ENCODE measurements around the gene TMEM147.
"Not testable (repeated sequence)": the region's sequence is repeated elsewhere in the genome, so short reads cannot be mapped to it uniquely, and the experiment has no call there.

Gene TMEM147

DNA sequence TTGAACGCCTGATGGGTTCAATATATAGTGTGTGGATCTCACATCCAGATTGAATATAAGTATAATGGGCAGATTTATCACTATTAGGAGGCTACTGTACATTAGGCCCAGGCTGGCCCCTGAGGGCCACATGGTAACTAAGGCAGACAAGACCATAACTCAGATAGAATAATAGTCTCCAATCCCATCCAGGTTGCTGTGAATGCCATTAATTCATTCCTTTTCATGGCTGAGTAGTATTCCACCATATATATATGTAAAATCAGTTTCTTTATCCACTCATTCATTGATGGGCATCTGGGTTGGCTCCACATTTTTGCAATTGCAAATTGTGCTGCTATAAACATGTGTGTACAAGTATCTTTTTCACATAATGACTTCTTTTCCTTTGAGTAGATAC, 32.5 kb downstream of the TMEM147 start:
- no peak overlapping the region for H3K27ac Mint-ChIP-seq
- H3K4me1 Mint-ChIP-seq = no peaks in the 10 kb centered on the region
- CTCF ChIA-PET = no interaction called here
- peaks cover 25% of the 10 kb centered on the region for H3K9me3 Mint-ChIP-seq
- H3K27me3 Mint-ChIP-seq = peaks cover 22% of the 10 kb centered on the region
- H3K36me3 Mint-ChIP-seq = peaks cover 6% of the 10 kb centered on the region
- no peak overlapping the region for H3K4me3 Mint-ChIP-seq
- no peak for DNase-seq

DNA sequence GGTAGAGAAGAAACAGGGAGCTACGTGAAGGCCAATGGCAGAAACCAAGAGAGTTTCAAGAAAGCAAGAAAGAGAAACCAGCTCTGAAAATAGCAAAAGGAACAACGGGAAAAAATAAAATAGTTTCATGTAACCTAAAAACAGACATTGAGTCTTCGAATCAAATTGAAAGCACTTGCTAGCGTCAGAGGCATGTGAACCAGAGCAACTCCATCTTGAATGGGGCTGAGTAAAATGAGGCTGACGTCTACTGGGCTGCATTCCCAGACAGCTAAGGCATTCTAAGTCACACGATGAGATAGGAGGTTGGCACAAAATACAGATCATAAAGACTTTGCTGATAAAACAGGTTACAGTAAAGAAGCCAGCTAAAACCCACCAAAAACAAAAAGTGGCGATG, 33.3 kb downstream of the TMEM147 start:
- Mint-ChIP-seq H3K36me3 (peaks cover 6% of the 10 kb centered on the region), H3K4me1 (no peaks in the 10 kb centered on the region), H3K9me3 (peaks cover 25% of the 10 kb centered on the region), H3K27ac (no peak overlapping the region), H3K27me3 (peaks cover 29% of the 10 kb centered on the region), H3K4me3 (no peak overlapping the region)
- CTCF ChIA-PET = no interaction called here
- DNase-seq = no peak

GRCh38 chr19:35582760-35583159, 37.3 kb downstream of the TMEM147 start:
- no peaks in the 10 kb centered on the region for H3K9me3 Mint-ChIP-seq
- H3K27ac Mint-ChIP-seq = no peak overlapping the region
- no peaks in the 10 kb centered on the region for H3K36me3 Mint-ChIP-seq
- CTCF ChIA-PET = no interaction called here
- peaks cover 59% of the 10 kb centered on the region for H3K27me3 Mint-ChIP-seq
- no peak overlapping the region for H3K4me3 Mint-ChIP-seq
- H3K4me1 Mint-ChIP-seq = no peaks in the 10 kb centered on the region
- no peak for DNase-seq

- H3K36me3 Mint-ChIP-seq = no peaks in the 10 kb centered on the region
- no peaks in the 10 kb centered on the region for H3K9me3 Mint-ChIP-seq
- no peak within 1 kb of the TSS for H3K27ac Mint-ChIP-seq
- CTCF ChIA-PET = no interaction called here
- H3K4me3 Mint-ChIP-seq = no peak within 1 kb of the TSS
- peaks cover 69% of the 10 kb centered on the region for H3K27me3 Mint-ChIP-seq
- peak; percentile 42 for DNase-seq
- H3K4me1 Mint-ChIP-seq = no peaks in the 10 kb centered on the region
Observed at GRCh38 chr19:35585848-35586247, 40.4 kb downstream of the TMEM147 start, which contains the start of gene PMIS2. Gene PMIS2, plus strand, starts transcription at chr19:35586173. Its CDS starts 87 bp downstream, at chr19:35586260.

DNA sequence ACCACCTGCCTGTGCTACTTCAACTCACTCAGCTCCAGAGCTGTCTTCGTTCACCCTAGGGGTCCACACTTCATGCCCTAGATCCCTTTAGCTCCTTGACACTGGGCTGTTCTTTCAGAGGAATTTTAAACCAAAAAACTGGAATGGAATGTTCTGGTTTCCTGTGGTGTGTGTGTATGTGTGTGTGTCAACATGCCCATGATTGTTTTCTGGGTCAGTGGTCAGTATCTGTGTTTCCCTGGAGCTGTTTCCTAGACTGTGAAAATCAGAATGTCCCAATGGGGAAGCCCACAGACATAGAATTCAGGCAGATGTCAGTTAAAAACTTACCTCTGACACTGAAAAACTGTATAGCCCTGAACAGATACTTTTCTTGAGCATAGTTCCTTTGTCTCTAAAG, 41.9 kb downstream of the TMEM147 start:
- CTCF ChIA-PET = interaction anchor here (1.7 kb wide), 1 partner anchor 232 kb away, joined by 3 read pairs; no protein-coding TSS in a partner anchor
- Mint-ChIP-seq H3K9me3 (no peaks in the 10 kb centered on the region), H3K4me3 (no peak overlapping the region), H3K36me3 (no peaks in the 10 kb centered on the region), H3K4me1 (no peaks in the 10 kb centered on the region), H3K27ac (no peak overlapping the region), H3K27me3 (peaks cover 69% of the 10 kb centered on the region)
- DNase-seq = no peak

DNA sequence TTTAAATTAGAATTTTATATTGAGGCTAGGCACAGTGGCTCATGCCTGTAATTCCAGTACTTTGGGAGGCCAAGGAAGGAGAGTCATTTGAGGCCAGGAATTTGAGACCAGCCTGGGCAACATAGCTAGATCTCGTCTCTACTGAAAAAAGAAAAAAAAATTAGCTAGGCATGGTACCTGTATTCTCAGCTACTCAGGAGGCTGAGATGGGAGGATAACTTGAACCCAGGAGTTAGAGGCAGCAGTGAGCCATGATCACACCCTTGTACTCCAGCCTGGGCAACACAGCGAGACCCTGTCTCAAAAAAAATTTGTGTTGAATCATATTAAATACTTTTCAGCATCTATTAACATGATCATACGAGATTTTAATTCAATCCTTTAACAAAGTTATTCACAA, 45.4 kb downstream of the TMEM147 start:
- H3K27ac Mint-ChIP-seq = no peak overlapping the region
- no peaks in the 10 kb centered on the region for H3K9me3 Mint-ChIP-seq
- no peak for DNase-seq
- H3K4me3 Mint-ChIP-seq = no peak overlapping the region
- CTCF ChIA-PET = interaction anchor here (0.6 to 2.4 kb wide), 4 partner anchors 42 to 252 kb away, joined by 3 to 20 read pairs (median 5); no protein-coding TSS in a partner anchor
- H3K27me3 Mint-ChIP-seq = peaks cover 36% of the 10 kb centered on the region
- no peaks in the 10 kb centered on the region for H3K36me3 Mint-ChIP-seq
- H3K4me1 Mint-ChIP-seq = no peaks in the 10 kb centered on the region

GRCh38 chr19:35592226-35592625, 46.8 kb downstream of the TMEM147 start:
- H3K36me3 Mint-ChIP-seq = no peaks in the 10 kb centered on the region
- peaks cover 22% of the 10 kb centered on the region for H3K27me3 Mint-ChIP-seq
- H3K4me3 Mint-ChIP-seq = no peak overlapping the region
- H3K9me3 Mint-ChIP-seq = no peaks in the 10 kb centered on the region
- no peak overlapping the region for H3K27ac Mint-ChIP-seq
- CTCF ChIA-PET = interaction anchor here (0.8 to 2.8 kb wide), 5 partner anchors 43 to 97 kb away, joined by 5 to 20 read pairs (median 8); no protein-coding TSS in a partner anchor
- H3K4me1 Mint-ChIP-seq = peaks cover 10% of the 10 kb centered on the region
- peak; percentile 50 for DNase-seq

DNA sequence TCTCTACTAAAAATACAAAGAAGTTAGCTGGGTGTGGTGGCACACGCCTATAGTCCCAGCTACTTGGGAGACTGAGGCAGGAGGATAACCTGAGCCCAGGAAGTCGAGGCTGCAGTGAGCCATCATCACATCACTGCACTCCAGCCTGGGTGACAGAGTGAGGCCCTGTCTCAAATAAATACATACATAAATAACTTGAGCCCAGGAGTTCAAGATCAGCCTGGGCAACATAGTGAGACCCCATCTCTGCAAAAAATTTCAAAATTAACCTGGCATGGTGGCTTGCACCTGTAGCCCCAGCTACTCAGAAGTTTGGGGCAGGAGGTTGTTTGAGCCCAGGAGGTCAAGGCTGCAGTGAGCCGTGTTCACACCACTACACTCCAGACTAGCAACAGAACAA, 49.6 kb downstream of the TMEM147 start:
- peaks cover 13% of the 10 kb centered on the region for H3K27me3 Mint-ChIP-seq
- H3K4me1 Mint-ChIP-seq = not testable (repeated sequence)

DNA sequence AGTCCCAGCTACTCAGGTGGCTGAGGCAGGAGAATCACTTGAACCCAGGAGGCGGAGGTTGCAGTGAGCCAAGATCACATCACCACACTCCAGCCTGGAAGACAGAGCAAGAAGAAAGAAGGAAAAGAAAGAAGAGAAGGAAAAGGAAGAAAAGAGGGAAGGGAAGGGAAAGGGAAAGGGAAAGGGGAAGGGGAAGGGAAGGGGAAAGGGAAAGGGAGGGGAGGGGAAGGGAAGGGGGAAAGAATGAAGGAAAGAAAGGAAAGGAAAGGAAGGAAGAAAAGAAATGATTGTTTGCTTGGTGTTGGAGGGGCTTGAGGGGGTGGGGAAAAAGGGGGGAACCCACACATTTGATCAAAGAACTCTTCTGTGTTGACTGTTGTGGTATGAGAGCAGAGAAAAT, 50.5 kb downstream of the TMEM147 start:
- peaks cover 19% of the 10 kb centered on the region for H3K27me3 Mint-ChIP-seq
- no peak for DNase-seq
- peaks cover 10% of the 10 kb centered on the region for H3K4me1 Mint-ChIP-seq
- H3K4me3 Mint-ChIP-seq = no peak overlapping the region
- H3K36me3 Mint-ChIP-seq = no peaks in the 10 kb centered on the region
- no peaks in the 10 kb centered on the region for H3K9me3 Mint-ChIP-seq
- no peak overlapping the region for H3K27ac Mint-ChIP-seq
- CTCF ChIA-PET = no interaction called here

More for the DNA sequence above, 49.6 kb downstream of the TMEM147 start:
- not testable (repeated sequence) for H3K4me3 Mint-ChIP-seq, DNase-seq, H3K36me3 Mint-ChIP-seq, H3K9me3 Mint-ChIP-seq, H3K27ac Mint-ChIP-seq
- CTCF ChIA-PET = interaction anchor here (0.6 kb wide), 1 partner anchor 194 kb away, joined by 3 read pairs; no protein-coding TSS in a partner anchor

GRCh38 chr19:35596366-35596999, 51.1 kb downstream of the TMEM147 start:
- no peaks in the 10 kb centered on the region for H3K36me3 Mint-ChIP-seq
- H3K4me1 Mint-ChIP-seq = peaks cover 10% of the 10 kb centered on the region
- CTCF ChIA-PET = no interaction called here
- H3K27me3 Mint-ChIP-seq = peaks cover 25% of the 10 kb centered on the region
- H3K27ac Mint-ChIP-seq = peak overlapping the region; percentile 64
- no peaks in the 10 kb centered on the region for H3K9me3 Mint-ChIP-seq
- H3K4me3 Mint-ChIP-seq = no peak overlapping the region
- peak; percentile 41 for DNase-seq

Data from activated naive CD4-positive, alpha-beta T cell treated with anti-CD3 and anti-CD28 coated beads, Interleukin-2, amount 10 ng/mL, durations not matched to agents 7 days and 5 days (primary cell).